Breast epithelium (tissue), 3 donors: ENCODE measurements around the gene ASPDH.

Source experiments
- POLR2A ChIP-seq: fragments of 450-650 bp; IDR thresholded peaks from one replicate; pipeline ENCODE4 v1.6.1; 2016; ENCODE audit warnings: antibody characterized with exemption, mild to moderate bottlenecking, moderate library complexity
- POLR2AphosphoS5 ChIP-seq, 3 donors: sonication (generic); formaldehyde crosslinking; IDR thresholded peaks; one replicate each; pipeline ENCODE4 v1.6.1; 2017; ENCODE audit warnings: antibody characterized with exemption in 3 of 3
- TF ChIP-seq, protein P1 (sequence below), 3 donors: fragments of 450-650 bp; IDR thresholded peaks; one replicate each; pipeline ENCODE4 v1.5.1; 2016 to 2017; ENCODE audit warnings: antibody characterized with exemption in 3 of 3, mild to moderate bottlenecking in 3 of 3, moderate library complexity in 3 of 3

DNA sequence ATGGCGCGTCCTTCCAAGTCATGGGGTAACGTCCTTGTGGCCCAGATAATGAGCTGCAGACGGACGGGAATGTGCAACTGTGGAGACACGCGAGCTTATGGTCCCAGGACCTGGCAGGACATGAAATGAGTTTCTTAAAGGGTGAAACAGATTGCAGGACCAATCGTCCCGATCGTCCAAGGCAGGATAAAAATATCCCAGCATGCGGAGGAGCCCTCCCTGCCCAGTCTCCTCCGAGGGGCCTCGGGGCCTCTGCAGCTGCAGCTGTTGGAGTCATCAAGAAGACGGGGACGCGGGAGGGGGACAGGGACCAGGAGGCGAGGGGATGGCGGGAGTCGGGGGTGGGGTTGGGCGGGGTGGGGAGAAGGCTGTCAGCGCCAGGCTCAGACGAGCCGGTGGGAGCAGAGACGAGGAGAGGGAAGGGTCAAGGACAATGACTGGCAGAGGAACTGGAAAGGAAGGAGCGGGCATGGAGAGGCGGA is 22.7 kb downstream of the ASPDH start:
- TF ChIP-seq, protein P1, sequence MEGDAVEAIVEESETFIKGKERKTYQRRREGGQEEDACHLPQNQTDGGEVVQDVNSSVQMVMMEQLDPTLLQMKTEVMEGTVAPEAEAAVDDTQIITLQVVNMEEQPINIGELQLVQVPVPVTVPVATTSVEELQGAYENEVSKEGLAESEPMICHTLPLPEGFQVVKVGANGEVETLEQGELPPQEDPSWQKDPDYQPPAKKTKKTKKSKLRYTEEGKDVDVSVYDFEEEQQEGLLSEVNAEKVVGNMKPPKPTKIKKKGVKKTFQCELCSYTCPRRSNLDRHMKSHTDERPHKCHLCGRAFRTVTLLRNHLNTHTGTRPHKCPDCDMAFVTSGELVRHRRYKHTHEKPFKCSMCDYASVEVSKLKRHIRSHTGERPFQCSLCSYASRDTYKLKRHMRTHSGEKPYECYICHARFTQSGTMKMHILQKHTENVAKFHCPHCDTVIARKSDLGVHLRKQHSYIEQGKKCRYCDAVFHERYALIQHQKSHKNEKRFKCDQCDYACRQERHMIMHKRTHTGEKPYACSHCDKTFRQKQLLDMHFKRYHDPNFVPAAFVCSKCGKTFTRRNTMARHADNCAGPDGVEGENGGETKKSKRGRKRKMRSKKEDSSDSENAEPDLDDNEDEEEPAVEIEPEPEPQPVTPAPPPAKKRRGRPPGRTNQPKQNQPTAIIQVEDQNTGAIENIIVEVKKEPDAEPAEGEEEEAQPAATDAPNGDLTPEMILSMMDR (IDR thresholded peaks at IDR 0.05): no peak
- no peak for TF ChIP-seq POLR2A
- TF ChIP-seq POLR2AphosphoS5 (IDR thresholded peaks at IDR 0.05): no peak
